SIG-M5 treated with dmso at 0.1 percent for 504 hours (cell line): ENCODE results near the gene NTM.

Experiments used
- DNase-seq: peaks from one replicate; lab custom pipeline; 2025; ENCODE audit not compliant: unreplicated experiment; lab: John Stamatoyannopoulos, UW

NTM gene

GRCh38 chr11:132264616-132265015, 894.2 kb downstream of the NTM start:
- no peak for DNase-seq

- no peak for DNase-seq
Observed at GRCh38 chr11:132278801-132279574, 908.6 kb downstream of the NTM start.

DNA sequence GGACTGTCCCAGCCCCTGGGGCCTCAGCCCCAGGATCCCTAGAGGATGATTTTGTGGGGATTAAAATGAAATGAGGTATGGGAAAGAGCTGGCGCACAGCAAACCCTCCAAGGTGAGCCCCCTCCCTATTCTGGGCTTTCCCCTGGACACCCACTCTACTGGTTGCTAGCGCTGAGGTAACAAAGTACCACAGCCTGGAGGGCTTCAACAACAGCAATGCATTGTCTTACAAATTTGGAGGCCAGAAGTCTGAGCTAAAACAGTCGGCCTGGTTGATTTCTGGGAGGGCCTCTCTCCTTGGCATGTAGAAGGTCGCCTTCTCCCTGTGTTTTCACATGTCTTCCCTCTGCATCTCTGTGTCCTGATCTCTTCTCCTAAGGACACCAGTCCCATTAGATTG, 913.6 kb downstream of the NTM start:
- DNase-seq = no peak

GRCh38 chr11:132284611-132285010, 914.2 kb downstream of the NTM start:
- no peak for DNase-seq

DNA sequence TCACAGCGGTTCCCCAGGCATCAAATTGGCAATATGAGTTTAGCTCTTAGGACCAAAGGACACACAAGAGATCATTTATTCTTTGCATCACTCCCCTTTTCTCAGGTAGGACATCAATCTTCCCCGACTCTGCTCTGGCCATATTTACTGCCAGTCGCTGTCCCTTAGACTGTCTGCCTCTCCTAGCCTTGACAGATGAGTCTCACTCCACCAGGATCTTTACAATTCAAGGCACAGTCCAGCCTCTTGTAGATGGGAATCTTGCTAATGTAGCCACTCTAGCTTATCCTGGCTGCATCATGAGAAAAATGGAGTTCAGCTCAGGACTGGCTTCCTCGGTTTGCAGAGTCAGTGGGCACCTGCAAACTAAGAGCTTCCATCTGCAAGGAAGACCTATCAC, 915.2 kb downstream of the NTM start:
- no peak for DNase-seq

DNA sequence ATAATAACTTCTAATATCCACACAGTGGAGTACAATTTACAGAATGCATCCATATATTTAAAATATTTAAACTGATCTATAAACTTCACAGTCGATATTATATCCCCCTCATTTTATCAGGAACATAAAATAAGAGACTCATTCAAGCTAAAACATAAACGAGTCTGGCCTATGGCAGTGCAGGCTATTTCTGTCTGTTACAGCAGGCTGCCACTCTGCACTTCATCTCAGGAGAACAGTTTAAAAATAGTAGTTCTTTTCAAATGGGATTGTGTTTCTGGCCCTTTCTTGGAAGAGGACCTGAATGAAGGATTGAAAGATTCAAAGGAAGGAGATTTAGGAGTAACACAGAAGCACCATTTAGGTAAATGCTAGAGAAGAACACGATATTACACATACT, 915.7 kb downstream of the NTM start:
- DNase-seq = no peak

DNA sequence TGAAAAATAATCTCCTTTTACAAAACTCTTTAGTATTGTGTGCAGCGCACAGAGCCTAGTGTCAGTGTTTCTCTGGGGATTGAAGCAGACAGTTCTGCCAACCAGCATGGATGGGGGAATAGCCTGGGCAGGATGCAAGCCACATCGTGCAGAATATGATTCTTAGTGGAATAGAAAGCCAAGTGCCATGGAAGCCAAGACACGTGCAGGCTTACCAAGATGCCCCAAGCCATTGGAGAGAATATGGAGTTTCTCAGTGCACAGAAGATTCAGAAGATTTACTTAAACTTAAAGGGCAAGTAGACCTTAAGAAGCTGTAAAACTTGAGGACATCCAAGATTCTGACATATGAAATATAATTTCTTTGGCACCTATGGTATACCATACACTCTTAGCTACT, 917.6 kb downstream of the NTM start:
- no peak for DNase-seq

DNA sequence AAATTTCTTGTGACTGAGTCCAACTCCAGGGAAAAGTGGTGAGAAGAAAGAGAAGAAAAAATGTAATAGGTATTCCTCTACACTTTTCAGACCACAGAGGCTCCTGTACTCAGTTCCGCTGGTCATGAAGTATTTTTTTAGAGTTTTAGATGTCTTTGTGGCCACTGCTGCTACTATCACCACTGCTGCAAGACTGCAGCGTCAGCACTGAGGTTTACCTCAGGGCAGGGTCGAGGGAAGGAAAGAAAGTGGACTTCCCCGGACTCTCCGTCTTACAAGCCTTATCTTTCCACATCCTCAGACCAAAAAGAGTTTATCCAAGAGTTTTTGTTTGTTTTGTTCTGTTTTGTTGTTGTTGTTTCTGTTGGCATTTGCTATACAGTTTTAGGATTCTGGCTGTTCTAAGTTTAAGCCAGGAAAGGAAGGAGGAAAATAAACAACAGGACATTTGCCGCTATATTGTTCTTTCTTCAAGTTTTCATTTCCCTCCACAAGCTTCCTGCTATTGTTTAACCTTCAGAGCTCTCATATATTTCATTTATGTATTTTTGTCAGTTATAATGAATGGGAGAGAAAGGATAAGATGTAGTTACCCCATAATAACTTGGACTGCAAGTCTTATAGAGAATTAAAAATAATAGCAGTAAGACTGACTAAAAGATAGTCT, 919.3 kb downstream of the NTM start:
- no peak for DNase-seq

GRCh38 chr11:132293586-132293985, 923.2 kb downstream of the NTM start:
- DNase-seq = no peak

DNA sequence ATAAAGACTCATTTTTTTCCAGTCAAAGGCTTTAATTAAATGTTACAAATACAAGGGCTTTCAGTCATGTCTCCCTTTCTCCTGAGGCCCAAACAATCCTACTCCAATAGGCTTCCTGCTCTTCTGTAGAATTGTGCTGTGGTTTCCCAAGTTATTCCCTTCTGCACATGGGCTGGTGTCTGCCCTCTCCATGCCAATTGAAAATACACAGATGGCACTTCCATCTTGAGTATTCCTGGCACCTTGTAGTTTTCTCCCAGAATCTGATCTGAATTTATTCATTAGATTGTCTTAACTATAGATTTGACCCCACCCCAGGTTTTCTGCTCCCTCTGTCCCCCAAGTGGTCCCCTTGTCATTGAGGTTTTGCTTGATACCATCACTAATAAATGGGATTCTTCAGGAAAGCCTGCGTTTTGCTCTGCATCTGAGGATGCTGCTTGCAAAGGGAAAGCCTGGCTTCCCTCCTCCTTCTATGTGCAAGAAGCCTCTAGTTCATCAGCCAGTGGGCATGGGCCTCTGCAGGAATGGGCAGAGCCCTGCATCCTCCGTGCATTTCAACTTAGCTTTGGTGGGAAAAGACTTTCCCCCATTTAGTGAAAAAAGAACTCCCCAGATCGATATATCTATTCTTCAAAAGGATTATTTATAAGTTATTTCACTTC, 926.7 kb downstream of the NTM start:
- no peak for DNase-seq

GRCh38 chr11:132298357-132298756, 927.9 kb downstream of the NTM start:
- DNase-seq = no peak

DNA sequence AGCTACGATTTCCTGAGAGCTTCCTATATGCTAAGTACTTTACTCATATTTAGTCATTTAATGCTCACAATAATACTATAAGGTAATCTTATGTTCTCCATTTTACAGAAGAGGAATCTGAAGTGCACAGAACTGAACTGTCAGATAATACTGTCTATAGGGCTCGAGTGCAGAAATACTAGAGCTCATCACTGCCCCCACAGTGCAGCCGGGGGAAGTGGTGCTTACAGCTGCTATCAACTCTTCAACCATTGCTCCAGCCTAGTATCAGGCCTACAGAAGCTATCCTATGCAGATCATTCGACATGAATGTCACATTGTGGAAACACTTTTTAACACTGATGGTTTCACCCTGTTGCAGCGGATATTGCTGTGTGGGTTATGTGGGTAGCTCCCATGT, 929.9 kb downstream of the NTM start:
- no peak for DNase-seq

- DNase-seq = no peak
Observed at GRCh38 chr11:132301465-132301864, 931.0 kb downstream of the NTM start.

DNA sequence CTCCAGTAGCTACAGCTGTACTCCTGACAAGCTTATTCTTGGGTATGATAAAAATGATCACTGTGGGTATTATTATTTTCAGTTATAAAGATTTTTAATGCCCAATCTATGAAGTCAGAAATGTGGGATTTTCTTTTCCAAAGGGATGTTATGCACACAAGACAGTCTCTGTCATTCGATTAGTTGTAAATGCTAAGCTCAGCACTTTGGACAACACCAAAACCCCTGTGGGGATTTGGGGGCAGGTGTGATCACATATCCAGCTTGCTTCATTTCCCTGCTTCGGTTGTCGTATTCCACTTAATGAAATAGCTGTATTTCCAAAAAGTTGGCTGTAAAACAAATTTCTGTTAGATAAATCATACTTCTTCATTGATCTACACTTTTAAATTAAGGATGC, 931.5 kb downstream of the NTM start:
- no peak for DNase-seq

DNA sequence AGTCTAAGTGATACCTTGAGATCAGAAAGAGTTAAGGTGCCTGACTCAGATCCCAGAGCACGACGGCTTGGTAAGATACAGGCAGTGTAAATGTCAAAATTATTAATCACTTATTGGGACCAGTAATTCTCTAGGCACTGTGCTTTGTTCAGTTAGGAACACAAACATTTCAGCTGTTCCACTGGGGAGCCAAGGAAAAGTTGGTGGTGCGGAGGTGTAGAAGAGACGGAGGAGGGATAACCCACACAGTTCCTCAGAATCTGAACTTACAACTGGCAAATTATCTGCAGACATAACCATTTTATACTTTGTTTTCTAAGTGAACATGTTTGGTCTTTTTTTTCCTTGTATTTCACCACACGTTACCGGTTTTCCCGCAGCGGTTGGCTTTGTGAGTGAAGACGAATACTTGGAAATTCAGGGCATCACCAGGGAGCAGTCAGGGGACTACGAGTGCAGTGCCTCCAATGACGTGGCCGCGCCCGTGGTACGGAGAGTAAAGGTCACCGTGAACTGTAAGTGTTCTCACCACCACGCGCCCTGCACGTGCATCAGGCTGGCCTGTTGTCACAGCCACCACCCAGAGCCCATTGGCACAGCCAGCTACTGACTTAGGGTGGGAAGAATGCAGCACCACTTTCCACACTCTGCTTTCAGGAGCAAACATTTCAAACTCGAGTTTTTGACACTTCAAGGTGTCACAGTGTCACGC, 937.0 kb downstream of the NTM start:
- DNase-seq = no peak

- DNase-seq = no peak
Observed at GRCh38 chr11:132310390-132311375, 940.3 kb downstream of the NTM start.

DNA sequence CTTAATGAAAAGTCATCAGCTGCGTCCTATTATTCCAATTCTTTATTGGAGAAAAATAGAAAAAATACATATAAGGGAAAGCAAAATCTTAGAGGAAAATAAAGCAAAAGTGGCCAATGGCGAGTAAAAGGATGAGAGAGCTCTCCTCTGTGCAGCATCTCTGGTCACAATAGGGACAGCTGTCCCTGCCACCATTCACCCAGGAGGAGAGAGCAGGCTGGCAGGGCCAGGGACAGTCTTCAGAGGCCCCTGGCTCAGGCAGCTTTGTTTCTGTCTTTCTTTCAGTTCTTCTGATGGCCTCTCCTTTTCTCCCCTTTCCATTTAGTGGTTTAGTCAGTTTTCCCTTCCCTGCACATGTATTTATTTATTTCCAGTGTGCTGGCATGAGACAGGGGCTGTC, 941.3 kb downstream of the NTM start:
- no peak for DNase-seq

DNA sequence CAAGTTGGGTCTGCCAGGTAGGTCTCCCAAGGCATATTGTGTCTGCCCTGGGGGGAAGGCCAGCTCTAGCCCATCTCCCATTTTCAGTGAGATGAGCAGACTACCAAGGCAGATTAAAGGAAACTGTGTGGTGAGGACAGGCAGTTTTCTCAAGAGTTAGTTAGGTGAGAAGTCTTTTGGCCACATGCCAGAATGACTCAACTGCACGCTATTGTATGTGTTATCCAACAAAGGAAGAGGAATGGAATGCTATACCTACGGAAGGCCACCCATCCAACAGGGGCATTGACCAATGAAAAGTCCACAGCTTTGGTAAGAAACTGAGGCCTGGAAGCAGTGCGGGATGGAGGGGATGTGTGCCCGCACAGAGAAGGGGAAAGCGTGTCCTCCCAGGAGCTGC, 941.7 kb downstream of the NTM start:
- no peak for DNase-seq

- DNase-seq = no peak
Observed at GRCh38 chr11:132312701-132313111, 942.3 kb downstream of the NTM start.

DNA sequence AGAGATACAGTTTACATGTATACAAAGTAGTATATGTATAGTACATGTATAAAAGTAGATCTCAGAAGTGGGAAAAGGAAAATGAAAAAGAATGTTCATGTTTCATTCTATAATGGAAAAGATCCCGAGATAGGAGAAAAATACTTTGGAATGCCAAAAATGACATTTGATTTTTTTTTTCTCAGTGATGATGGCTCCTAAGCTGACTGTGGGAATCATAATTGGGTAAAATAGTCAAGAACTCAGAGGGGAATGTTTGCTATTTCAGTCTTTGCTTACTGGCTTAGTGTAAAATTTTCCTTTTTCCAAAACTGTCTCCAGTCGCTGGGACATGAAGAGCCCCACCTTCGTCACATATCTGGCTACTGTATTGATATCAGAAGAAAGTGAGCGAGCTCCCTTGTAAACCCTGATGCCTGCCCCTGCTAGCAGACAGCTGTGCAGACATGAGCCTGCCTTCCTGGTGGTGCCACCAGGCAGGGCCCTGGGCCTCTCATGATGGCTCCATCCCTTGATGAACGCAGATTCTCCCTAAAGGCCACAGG, 944.6 kb downstream of the NTM start:
- DNase-seq = no peak
